ENCODE measurements around the gene CCDC7.
"Not testable (repeated sequence)": the region's sequence is repeated elsewhere in the genome, so short reads cannot be mapped to it uniquely, and the experiment has no call there.

The CCDC7 gene

GRCh38 chr10:32890444-32890843, 444.5 kb downstream of the CCDC7 start:
- no peak for DNase-seq (ENCODE audit: extremely low spot score)
- TF ChIP-seq, protein P1, sequence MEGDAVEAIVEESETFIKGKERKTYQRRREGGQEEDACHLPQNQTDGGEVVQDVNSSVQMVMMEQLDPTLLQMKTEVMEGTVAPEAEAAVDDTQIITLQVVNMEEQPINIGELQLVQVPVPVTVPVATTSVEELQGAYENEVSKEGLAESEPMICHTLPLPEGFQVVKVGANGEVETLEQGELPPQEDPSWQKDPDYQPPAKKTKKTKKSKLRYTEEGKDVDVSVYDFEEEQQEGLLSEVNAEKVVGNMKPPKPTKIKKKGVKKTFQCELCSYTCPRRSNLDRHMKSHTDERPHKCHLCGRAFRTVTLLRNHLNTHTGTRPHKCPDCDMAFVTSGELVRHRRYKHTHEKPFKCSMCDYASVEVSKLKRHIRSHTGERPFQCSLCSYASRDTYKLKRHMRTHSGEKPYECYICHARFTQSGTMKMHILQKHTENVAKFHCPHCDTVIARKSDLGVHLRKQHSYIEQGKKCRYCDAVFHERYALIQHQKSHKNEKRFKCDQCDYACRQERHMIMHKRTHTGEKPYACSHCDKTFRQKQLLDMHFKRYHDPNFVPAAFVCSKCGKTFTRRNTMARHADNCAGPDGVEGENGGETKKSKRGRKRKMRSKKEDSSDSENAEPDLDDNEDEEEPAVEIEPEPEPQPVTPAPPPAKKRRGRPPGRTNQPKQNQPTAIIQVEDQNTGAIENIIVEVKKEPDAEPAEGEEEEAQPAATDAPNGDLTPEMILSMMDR (IDR thresholded peaks at IDR 0.05; ENCODE audit: control extremely low read depth, extremely low read depth, low read depth, missing control alignments) = no peak
- ChIA-PET CTCF (no interaction called here), POLR2A (no interaction called here)

DNA sequence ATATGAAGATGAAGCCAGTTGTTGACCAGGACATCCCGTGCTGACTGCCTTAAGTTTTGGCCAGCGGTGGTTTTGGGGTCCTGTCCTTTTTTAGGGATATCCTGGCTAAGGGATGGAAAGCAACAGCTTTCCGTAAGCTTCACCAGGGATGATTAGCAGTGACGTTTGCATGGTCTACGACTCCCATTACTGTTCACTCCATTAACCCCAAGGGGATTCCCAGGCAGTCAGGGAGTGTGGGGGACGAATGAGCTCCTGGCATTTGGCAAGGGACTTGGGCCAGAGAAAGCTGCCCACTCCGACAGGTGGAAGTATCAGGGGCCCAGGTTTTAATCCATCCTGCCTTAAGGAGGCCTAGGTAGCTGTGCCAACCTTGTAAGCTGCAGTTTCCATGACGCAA, 445.3 kb downstream of the CCDC7 start:
- ChIA-PET CTCF (interaction anchor here (1.1 kb wide), 1 partner anchor 9 kb away, joined by 3 read pairs; no protein-coding TSS in a partner anchor), POLR2A (no interaction called here)
- TF ChIP-seq, protein P1 (IDR thresholded peaks at IDR 0.05; ENCODE audit: control extremely low read depth, extremely low read depth, low read depth, missing control alignments) = no peak
- DNase-seq (ENCODE audit: extremely low spot score) = no peak

GRCh38 chr10:32893434-32893833, 447.5 kb downstream of the CCDC7 start:
- TF ChIP-seq, protein P1 (IDR thresholded peaks at IDR 0.05; ENCODE audit: control extremely low read depth, extremely low read depth, low read depth, missing control alignments) = no peak
- DNase-seq (ENCODE audit: extremely low spot score) = no peak
- POLR2A ChIA-PET = no interaction called here
- CTCF ChIA-PET = interaction anchor here (1.4 kb wide), 1 partner anchor 9 kb away, joined by 4 read pairs; no protein-coding TSS in a partner anchor

DNA sequence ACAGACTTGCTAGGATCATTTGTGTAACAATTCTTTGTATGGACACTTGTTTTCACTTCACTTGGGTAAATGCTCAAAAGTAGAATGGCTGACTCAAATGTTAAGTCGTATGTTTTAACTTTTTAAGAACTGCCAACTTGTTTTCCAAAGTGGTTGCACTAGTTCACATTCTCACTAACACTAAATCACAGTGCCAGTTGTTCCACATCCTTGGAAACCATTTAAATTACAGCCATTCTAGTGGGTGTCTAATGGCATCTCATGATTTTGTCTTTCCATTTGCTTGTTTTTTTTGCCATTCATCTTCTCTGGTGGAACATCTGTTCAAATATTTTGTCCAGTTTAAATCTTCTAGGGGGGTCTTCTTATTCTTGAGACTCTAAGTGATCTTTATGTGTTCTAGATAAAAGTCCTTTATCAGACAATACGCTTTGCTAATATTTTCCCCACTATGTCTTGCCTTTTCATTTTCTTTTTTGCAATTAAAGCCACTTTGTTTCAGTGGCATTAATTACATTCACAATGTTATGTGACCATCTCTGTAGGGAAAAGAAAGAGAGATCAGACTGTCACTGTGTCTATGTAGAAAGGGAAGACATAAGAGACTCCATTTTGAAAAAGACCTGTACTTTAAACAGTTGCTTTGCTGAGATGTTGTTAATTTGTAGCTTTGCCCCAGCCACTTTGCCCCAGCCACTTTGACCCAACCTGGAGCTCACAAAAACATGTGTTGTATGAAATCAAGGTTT, 448.1 kb downstream of the CCDC7 start:
- DNase-seq (ENCODE audit: extremely low spot score) = no peak
- POLR2A ChIA-PET = no interaction called here
- CTCF ChIA-PET = interaction anchor here (1.4 kb wide), 1 partner anchor 10 kb away, joined by 4 read pairs; no protein-coding TSS in a partner anchor
- TF ChIP-seq, protein P1 (IDR thresholded peaks at IDR 0.05; ENCODE audit: control extremely low read depth, extremely low read depth, low read depth, missing control alignments) = no peak

GRCh38 chr10:32895200-32895968, 449.4 kb downstream of the CCDC7 start:
- DNase-seq (ENCODE audit: extremely low spot score); POLR2A ChIA-PET; CTCF ChIA-PET: not testable (repeated sequence)

- TF ChIP-seq, protein P1 (IDR thresholded peaks at IDR 0.05; ENCODE audit: control extremely low read depth, extremely low read depth, low read depth, missing control alignments) = no peak
- ChIA-PET POLR2A (no interaction called here), CTCF (no interaction called here)
- DNase-seq (ENCODE audit: extremely low spot score) = no peak
Observed at GRCh38 chr10:32901815-32902214, 455.9 kb downstream of the CCDC7 start.

GRCh38 chr10:32905466-32905865, 459.5 kb downstream of the CCDC7 start:
- CTCF ChIA-PET = no interaction called here
- DNase-seq (ENCODE audit: extremely low spot score) = no peak
- TF ChIP-seq, protein P1 (IDR thresholded peaks at IDR 0.05; ENCODE audit: control extremely low read depth, extremely low read depth, low read depth, missing control alignments) = no peak

More at GRCh38 chr10:32905466-32905865, 459.5 kb downstream of the CCDC7 start:
- POLR2A ChIA-PET = no interaction called here
